WI38 (cell line): ENCODE data around the gene TMED6.

Experiments
- H3K4me3 ChIP-seq: 2 replicates; pipeline ENCODE4 v1.5.1; 2011; ENCODE audit warnings: low read depth, mild to moderate bottlenecking, control low read depth, low read length
- TF ChIP-seq, protein P1 (sequence below): IDR thresholded peaks from 2 replicates; pipeline ENCODE4 v1.5.1; 2012; ENCODE audit warnings: low read depth, mild to moderate bottlenecking, control low read depth, low read length

TMED6 gene

DNA sequence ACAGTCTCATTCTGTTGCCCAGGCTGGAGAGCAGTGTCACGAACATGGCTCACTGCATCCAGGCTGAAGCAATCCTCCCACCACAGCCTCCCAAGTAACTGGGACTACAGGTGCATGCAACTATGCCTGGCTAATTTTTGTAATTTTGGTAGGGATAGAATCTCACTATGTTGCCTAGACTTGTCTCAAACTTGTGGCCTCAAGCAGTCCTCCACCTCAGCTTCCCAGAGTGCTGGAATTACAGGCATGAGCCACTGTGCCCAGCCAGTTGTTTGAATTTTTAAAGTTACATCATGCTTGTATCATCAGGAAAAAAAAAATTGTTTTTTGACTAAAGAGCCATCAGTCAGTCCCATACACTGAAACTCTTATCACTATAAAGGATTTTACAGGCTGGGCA is 57.5 kb downstream of the TMED6 start:
- no peak overlapping the region for H3K4me3 ChIP-seq
- TF ChIP-seq, protein P1, sequence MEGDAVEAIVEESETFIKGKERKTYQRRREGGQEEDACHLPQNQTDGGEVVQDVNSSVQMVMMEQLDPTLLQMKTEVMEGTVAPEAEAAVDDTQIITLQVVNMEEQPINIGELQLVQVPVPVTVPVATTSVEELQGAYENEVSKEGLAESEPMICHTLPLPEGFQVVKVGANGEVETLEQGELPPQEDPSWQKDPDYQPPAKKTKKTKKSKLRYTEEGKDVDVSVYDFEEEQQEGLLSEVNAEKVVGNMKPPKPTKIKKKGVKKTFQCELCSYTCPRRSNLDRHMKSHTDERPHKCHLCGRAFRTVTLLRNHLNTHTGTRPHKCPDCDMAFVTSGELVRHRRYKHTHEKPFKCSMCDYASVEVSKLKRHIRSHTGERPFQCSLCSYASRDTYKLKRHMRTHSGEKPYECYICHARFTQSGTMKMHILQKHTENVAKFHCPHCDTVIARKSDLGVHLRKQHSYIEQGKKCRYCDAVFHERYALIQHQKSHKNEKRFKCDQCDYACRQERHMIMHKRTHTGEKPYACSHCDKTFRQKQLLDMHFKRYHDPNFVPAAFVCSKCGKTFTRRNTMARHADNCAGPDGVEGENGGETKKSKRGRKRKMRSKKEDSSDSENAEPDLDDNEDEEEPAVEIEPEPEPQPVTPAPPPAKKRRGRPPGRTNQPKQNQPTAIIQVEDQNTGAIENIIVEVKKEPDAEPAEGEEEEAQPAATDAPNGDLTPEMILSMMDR: no peak

DNA sequence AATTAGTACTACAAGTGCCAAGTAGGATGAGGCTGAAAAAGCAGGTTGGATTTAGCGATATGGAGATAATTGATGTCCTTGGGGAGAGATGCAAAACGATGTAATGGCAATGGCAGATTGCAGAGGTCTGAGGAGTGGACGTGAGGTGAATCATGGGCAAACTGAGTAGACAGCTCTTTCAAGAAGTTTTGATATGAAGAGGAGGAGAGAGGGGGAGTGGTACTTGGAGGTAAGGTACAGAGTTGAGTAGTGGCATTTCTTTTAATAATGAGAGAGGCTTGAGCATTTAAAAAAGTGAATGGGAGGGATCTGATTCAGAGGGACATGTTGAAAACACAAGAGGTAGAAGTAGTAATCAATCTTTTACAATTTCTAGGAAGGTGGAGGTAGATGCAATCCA is 58.2 kb downstream of the TMED6 start:
- no peak overlapping the region for H3K4me3 ChIP-seq
- TF ChIP-seq, protein P1: no peak
